ENCODE data around the gene HMMR. TPM values are rescaled to one million over a fixed set of nuclear protein-coding genes. Genes with fewer than 3 reads are reported as not detected.

The HMMR gene
- polyA plus RNA-seq, 1 donor (not counting 4 experiments of a cell fraction or from before 2014, with no cell fraction given), result 16.2 TPM

- H3K9me3 ChIP-seq (ENCODE audit: control insufficient read depth, low read depth, low read length), result no peaks in the 10 kb centered on the region
- no peak overlapping the region for H3K27ac ChIP-seq (ENCODE audit: control insufficient read depth, insufficient read depth, low read length)
- no peaks in the 10 kb centered on the region for H3K79me2 ChIP-seq (ENCODE audit: control insufficient read depth, insufficient read depth, low read length)
- no peaks in the 10 kb centered on the region for H4K20me1 ChIP-seq (ENCODE audit: control insufficient read depth, extremely low read depth, insufficient read depth, low read length)
- H2AFZ ChIP-seq (ENCODE audit: control insufficient read depth, low read length), result no peak overlapping the region
- FAIRE-seq, result no peak
- H3K4me3 ChIP-seq (ENCODE audit: control insufficient read depth in 2 of 3, extremely low read depth in 1 of 3, insufficient read depth in 2 of 3, low read depth in 1 of 3, low read length in 3 of 3), result no peak overlapping the region
- no peaks in the 10 kb centered on the region for H3K27me3 ChIP-seq (ENCODE audit: control insufficient read depth, extremely low read depth, insufficient read depth, low read length)
- DNase-seq (ENCODE audit: low read depth, low spot score), result no peak
- H3K36me3 ChIP-seq (ENCODE audit: control insufficient read depth in 2 of 2, extremely low read depth in 1 of 2, insufficient read depth in 2 of 2, low read length in 2 of 2), result no peaks in the 10 kb centered on the region
- H3K9ac ChIP-seq (ENCODE audit: control insufficient read depth, extremely low read depth, insufficient read depth, low read length), result no peak overlapping the region
- H3K4me2 ChIP-seq (ENCODE audit: control insufficient read depth, extremely low read depth, insufficient read depth, low read depth, low read length), result no peak overlapping the region
- no peaks in the 10 kb centered on the region for H3K4me1 ChIP-seq (ENCODE audit: control insufficient read depth, extremely low read depth, insufficient read depth, low read length)
- H3K9me1 ChIP-seq (ENCODE audit: control insufficient read depth, extremely low read depth, insufficient read depth, low read length), result no peaks in the 10 kb centered on the region
- dilution Hi-C loops (cut with MboI; ENCODE audit: extremely low pct_ligation_motif_present, low sequenced_read_pairs), result no loop called here
- TF ChIP-seq EZH2 (IDR thresholded peaks at IDR 0.05; ENCODE audit: low read length), result no peak
- TF ChIP-seq CTCF (optimal IDR thresholded peaks at IDR 0.05 in 1 of 3, IDR thresholded peaks at IDR 0.05 in 1 of 3, conservative IDR thresholded peaks at IDR 0.05 in 1 of 3; ENCODE audit: extremely low read depth in 1 of 3, insufficient read depth in 2 of 3, low read length in 3 of 3), result no peak
These were observed 70.8 kb downstream of the HMMR start for GRCh38 chr5:163531272-163531671.

- H4K20me1 ChIP-seq (ENCODE audit: control insufficient read depth, extremely low read depth, insufficient read depth, low read length), result no peaks in the 10 kb centered on the region
- no peak overlapping the region for H3K4me3 ChIP-seq (ENCODE audit: control insufficient read depth in 2 of 3, extremely low read depth in 1 of 3, insufficient read depth in 2 of 3, low read depth in 1 of 3, low read length in 3 of 3)
- no peak overlapping the region for H3K27ac ChIP-seq (ENCODE audit: control insufficient read depth, insufficient read depth, low read length)
- H3K27me3 ChIP-seq (ENCODE audit: control insufficient read depth, extremely low read depth, insufficient read depth, low read length), result no peaks in the 10 kb centered on the region
- DNase-seq (ENCODE audit: low read depth, low spot score) (no peak), FAIRE-seq (no peak)
- no peaks in the 10 kb centered on the region for H3K4me1 ChIP-seq (ENCODE audit: control insufficient read depth, extremely low read depth, insufficient read depth, low read length)
- no peaks in the 10 kb centered on the region for H3K36me3 ChIP-seq (ENCODE audit: control insufficient read depth in 2 of 2, extremely low read depth in 1 of 2, insufficient read depth in 2 of 2, low read length in 2 of 2)
- no peak overlapping the region for H3K4me2 ChIP-seq (ENCODE audit: control insufficient read depth, extremely low read depth, insufficient read depth, low read depth, low read length)
- H3K79me2 ChIP-seq (ENCODE audit: control insufficient read depth, insufficient read depth, low read length), result no peaks in the 10 kb centered on the region
- TF ChIP-seq CTCF (optimal IDR thresholded peaks at IDR 0.05 in 1 of 3, IDR thresholded peaks at IDR 0.05 in 1 of 3, conservative IDR thresholded peaks at IDR 0.05 in 1 of 3; ENCODE audit: extremely low read depth in 1 of 3, insufficient read depth in 2 of 3, low read length in 3 of 3) (no peak), EZH2 (IDR thresholded peaks at IDR 0.05; ENCODE audit: low read length) (no peak)
- H3K9me3 ChIP-seq (ENCODE audit: control insufficient read depth, low read depth, low read length), result no peaks in the 10 kb centered on the region
- dilution Hi-C loops (cut with MboI; ENCODE audit: extremely low pct_ligation_motif_present, low sequenced_read_pairs), result no loop called here
- H3K9ac ChIP-seq (ENCODE audit: control insufficient read depth, extremely low read depth, insufficient read depth, low read length), result no peak overlapping the region
- no peak overlapping the region for H2AFZ ChIP-seq (ENCODE audit: control insufficient read depth, low read length)
- no peaks in the 10 kb centered on the region for H3K9me1 ChIP-seq (ENCODE audit: control insufficient read depth, extremely low read depth, insufficient read depth, low read length)
These were observed 72.0 kb downstream of the HMMR start for GRCh38 chr5:163532171-163533084.
